GM19463 (cell line): Measurements from ENCODE around the gene SMYD3.
"Not testable (repeated sequence)": the region's sequence is repeated elsewhere in the genome, so short reads cannot be mapped to it uniquely, and the experiment has no call there.

ENCODE experiments used
- ATAC-seq: cut with Tn5 transposase; IDR thresholded peaks from one replicate; pipeline ENCODE4 v1.9.1; 2021; ENCODE audit warnings: mild to moderate bottlenecking, moderate library complexity; ENCODE audit not compliant: unreplicated experiment

Gene SMYD3

GRCh38 chr1:245763873-245764331 is 743.2 kb downstream of the SMYD3 start:
- ATAC-seq, result no peak

- ATAC-seq, result no peak
Measured at GRCh38 chr1:245762396-245762910, 744.6 kb downstream of the SMYD3 start.

- ATAC-seq, result no peak
Measured at GRCh38 chr1:245760301-245760700, 746.8 kb downstream of the SMYD3 start.

- ATAC-seq, result no peak
Measured at GRCh38 chr1:245754463-245754961, 752.6 kb downstream of the SMYD3 start.

GRCh38 chr1:245753807-245754206 is 753.3 kb downstream of the SMYD3 start:
- no peak for ATAC-seq

- ATAC-seq, result no peak
Measured at GRCh38 chr1:245752561-245752960, 754.5 kb downstream of the SMYD3 start.

- ATAC-seq, result no peak
Measured at GRCh38 chr1:245751726-245752470, 755.2 kb downstream of the SMYD3 start.

GRCh38 chr1:245751116-245751515 is 756.0 kb downstream of the SMYD3 start:
- ATAC-seq, result no peak

GRCh38 chr1:245750261-245750660 is 756.8 kb downstream of the SMYD3 start:
- ATAC-seq, result no peak

GRCh38 chr1:245749053-245749452 is 758.0 kb downstream of the SMYD3 start:
- no peak for ATAC-seq

GRCh38 chr1:245748646-245749045 is 758.4 kb downstream of the SMYD3 start:
- no peak for ATAC-seq

GRCh38 chr1:245748240-245748639 is 758.8 kb downstream of the SMYD3 start:
- ATAC-seq, result no peak

- ATAC-seq, result no peak
Measured at GRCh38 chr1:245742896-245743295, 764.2 kb downstream of the SMYD3 start.

- ATAC-seq, result not testable (repeated sequence)
Measured at GRCh38 chr1:245740336-245740735, 766.7 kb downstream of the SMYD3 start.

GRCh38 chr1:245730801-245731200 is 776.3 kb downstream of the SMYD3 start:
- ATAC-seq, result no peak

- not testable (repeated sequence) for ATAC-seq
Measured at GRCh38 chr1:245728035-245728434, 779.0 kb downstream of the SMYD3 start.

- no peak for ATAC-seq
Measured at GRCh38 chr1:245721488-245721887, 785.6 kb downstream of the SMYD3 start.

- ATAC-seq, result no peak
Measured at GRCh38 chr1:245718951-245719350, 788.1 kb downstream of the SMYD3 start.

GRCh38 chr1:245718123-245718522 is 789.0 kb downstream of the SMYD3 start:
- ATAC-seq, result no peak

- no peak for ATAC-seq
Measured at GRCh38 chr1:245717611-245718010, 789.5 kb downstream of the SMYD3 start.

GRCh38 chr1:245716561-245716960 is 790.5 kb downstream of the SMYD3 start:
- ATAC-seq, result no peak

GRCh38 chr1:245715970-245716369 is 791.1 kb downstream of the SMYD3 start:
- ATAC-seq, result no peak
